Stimulated activated CD8-positive, alpha-beta memory T cell treated with anti-CD3 and anti-CD28 coated beads, Interleukin-7, amount 100 ng/mL, for 1 hour (primary cell): ENCODE data around the gene ASMT.
"Not testable (repeated sequence)": the region's sequence is repeated elsewhere in the genome, so short reads cannot be mapped to it uniquely, and the experiment has no call there.

Source experiments
- DNase-seq, 2 donors: peaks; one replicate each; pipeline ENCODE4 v3.0.0-alpha.2; 2020; ENCODE audit warnings: low read depth in 2 of 2

The ASMT gene

GRCh38 chrX:1597345-1598020, 17.4 kb upstream of the ASMT start:
- DNase-seq = no peak

DNA sequence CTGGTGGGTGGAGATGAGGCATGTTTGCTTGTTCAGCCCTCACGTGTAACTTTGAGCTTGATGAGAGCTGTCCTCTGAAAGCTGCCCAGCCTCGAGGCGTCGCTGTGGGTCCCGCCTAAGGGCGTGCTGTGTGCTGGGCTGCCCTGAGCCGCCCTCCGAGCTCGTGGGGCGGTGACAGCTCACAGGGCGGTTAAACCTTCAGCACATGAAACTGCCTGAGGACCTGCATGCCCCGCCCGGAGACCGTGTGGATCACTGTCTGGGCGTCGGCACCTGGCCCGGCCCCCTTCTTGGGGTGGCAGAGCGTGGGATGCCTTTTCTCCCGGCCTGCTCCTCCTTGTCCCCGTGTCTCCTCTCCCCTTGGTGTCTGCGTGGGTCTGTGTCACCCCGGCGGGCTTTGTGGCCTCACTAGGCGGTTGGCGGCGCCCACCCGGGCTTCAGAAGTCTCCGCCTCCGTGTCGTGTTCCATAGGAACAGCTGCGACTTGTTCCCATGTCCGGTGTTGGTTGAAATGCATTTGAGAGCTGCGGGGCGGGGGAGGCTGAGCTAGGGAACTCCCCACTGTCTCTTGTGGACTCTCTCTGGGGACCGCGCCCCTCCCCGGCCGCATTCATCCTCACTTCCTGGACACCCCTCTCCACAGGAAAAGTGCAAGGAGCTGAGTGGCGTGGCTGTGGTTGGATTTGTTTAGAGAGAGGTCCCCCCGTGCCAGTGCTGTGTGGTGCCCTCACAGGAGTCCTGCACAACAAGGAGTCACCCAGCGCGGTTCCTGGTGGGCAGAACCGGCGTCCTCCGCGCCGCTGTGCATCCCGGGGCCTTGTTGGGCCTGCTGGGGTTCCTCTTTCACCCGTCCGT, 16.6 kb upstream of the ASMT start:
- DNase-seq = no peak

DNA sequence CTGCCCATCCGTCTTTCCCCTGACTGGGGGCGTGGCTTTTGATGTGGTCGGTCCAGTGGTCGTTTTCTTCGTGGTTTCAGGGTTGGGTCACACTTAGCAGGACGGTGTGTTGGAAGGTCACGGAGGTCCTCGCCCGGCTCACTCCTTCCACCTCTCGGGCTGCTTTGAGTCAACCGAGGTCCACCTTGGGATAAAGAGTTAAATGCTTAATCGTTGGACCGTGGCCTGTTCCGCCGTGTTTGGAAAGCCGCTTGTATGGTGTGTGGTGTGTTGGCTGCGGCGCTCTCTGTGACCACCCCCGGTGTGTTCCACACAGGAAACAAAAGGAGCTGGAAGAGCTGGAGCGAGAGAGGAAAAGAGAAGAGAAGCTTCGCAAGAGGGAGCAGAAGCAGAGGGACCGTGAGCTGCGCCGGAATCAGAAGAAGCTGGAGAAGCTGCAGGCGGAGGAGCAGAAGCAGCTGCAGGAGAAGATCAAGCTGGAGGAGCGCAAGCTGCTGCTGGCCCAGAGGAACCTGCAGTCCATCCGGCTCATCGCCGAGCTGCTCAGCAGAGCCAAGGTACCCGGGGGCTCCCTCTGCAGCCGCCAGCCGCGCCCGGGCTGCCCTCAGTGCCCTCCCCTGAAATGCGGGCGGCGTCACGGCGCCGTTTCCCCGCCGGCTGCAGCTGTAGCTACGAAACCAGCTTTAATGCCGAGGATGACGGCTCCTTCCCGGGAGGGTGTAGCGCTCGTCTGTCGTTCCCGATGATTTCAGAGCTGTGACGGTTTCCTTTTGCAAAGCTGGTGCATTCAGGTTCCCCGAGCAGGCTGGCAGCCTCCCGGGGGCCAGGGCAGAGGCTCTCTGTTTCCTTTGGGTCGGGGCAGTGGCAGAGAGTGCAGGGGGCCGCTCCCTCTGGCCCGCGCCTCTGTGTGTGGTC, 15.7 kb upstream of the ASMT start:
- DNase-seq = no peak

DNA sequence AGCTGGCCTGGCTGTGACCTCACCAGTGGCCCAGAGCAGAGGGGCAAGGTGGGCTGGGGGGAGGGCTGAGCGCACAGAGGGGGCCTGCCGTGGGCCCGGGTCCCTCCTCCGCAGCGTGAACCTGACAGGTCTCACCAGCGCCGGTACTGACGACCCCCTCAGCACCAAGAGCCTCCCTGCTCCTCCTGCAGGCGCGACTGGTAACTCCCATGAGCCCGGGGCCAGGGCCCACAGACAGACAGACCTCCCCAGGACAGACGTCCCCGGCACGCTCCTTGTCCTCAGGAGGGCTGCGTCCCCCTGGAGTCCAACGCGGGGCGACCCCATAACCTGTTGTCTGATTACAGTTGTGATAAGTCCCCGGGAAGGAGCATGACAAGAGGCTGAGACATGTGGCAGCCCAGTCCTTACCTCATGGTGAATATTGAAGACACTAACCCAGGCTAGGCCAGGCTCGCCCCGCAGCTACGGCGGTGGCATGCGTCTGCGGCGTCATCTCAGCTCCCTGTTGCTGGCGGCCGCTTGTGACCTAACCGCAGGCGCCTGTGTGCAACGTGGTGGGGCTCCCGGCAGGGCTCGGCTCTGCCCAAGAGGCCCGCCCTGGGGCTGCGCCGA, 15.0 kb upstream of the ASMT start:
- no peak for DNase-seq

DNA sequence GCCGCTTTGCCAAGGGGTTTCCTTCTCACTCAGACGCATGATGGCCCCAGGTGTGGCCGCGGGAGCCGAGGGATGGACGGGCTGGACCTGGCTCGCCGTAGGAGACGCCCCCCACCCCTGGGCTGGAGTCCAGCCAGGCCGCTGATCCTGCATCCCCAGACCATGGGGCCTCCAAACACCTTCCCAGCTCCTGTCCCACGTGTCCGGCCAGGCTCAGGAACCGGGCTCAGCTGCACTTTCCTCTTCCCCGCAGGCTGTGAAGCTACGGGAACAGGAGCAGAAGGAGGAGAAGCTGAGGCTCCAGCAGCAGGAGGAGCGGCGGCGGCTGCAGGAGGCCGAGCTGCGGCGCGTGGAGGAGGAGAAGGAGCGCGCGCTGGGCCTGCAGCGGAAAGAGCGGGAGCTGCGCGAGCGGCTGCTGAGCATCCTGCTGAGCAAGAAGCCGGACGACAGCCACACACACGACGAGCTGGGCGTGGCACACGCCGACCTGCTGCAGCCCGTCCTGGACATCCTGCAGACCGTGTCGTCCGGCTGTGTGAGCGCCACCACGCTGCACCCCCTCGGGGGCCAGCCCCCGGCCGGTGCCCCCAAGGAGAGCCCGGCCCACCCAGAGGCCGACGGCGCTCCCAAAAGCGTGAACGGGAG, 14.3 kb upstream of the ASMT start:
- no peak for DNase-seq

GRCh38 chrX:1601051-1601767, 13.7 kb upstream of the ASMT start:
- DNase-seq = no peak

GRCh38 chrX:1601768-1602085, 13.1 kb upstream of the ASMT start:
- DNase-seq = no peak

DNA sequence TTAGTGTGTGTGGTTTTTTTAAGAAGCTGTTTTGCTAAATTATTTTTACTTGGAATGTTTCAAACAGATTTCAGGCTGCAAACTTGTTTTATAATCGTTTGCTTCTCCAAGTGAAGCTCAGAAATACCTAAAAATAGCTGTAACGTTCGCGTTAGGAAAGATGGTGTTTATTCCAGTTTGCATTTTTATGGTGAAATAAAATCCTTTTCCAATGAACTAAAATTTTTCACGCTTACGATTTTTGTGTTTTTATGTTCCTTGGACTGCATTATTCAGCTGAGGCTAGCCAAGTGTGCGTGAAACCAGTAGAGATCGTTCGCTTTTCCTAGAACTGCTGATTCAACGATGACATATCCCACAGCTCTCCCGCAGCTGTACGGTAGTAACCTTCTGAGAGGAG, 12.6 kb upstream of the ASMT start:
- DNase-seq = no peak

- no peak for DNase-seq
Observed at GRCh38 chrX:1606496-1606895, 8.4 kb upstream of the ASMT start.

GRCh38 chrX:1609311-1609710, 5.5 kb upstream of the ASMT start:
- DNase-seq = no peak

DNA sequence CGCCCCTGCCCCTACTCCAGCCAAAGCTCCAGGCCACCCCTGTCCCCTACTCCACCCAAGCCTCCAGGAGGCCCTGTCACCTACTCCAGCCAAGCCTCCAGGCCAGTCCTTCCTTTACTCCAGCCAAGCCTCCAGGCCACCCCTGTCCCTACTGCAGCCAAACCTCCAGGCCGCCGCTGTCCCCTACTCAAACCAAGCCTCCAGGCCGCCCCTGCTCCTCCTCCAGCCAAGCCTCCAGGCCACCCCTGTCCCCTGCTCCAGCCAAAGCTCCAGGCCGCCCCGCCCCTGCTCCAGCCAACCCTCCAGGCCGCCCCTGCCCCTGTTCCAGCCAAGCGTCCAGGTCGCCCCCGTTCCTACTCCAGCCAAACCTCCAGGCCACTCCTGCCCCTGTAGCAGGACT, 5.1 kb upstream of the ASMT start:
- no peak for DNase-seq

GRCh38 chrX:1610166-1610565, 4.7 kb upstream of the ASMT start:
- no peak for DNase-seq

DNA sequence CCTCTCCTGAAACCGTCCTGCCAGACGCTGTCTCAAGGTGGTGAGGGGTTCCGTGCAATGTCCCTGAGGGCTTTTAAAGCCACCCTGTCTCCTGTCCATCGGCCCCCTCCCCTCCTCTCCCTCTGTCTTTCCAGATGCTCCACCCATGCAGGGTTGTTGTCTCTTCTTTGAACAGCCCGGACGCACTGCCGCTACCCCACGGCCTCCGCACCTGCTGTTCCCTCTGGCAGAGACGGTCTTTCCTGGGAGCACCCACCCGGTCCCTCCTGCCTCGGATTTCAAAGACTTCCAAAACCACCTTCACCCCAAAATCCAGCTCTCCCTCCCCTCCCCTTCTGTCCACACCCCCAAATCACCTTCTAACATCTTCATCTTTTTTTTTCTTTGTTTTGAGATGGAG, 4.1 kb upstream of the ASMT start:
- no peak for DNase-seq

- DNase-seq = no peak
Observed at GRCh38 chrX:1612641-1613286, 2.1 kb upstream of the ASMT start.

DNA sequence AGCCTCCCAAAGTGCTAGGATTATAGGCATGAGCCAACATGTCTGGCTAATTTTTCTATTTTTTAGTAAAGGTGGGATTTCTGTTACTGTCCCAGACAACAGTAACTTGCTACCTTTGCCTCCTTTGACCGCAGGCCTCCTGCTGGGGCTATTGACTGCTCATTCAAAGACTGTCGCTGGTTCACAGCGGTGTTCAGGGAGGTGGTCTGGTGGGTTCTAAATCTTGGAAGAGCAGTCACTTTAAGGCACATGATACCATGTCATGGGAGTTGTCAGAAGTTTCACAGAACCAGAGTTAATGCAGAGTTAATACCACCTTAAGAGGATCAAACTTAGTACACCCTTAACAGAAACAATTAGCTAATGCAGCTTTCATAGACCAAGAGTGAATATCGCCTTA, 3.8 kb downstream of the ASMT start:
- DNase-seq = no peak

DNA sequence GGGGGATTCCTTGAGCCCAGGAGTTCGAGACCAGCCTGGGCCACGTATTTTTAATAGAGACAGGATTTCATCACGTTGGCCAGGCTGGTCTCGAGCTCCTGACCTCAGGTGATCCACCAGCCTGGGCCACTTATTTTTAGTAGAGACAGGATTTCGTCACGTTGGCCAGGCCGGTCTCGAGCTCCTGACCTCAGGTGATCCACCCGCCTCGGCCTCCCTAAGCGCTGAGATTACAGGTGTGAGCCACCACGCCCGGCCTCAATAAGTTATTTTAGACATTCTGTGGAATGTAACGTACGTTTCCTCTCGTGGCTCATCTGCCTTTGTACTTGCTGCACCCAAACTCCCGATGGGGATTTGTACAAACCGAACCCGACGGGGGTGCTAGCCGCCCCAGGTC, 8.8 kb downstream of the ASMT start:
- DNase-seq = no peak

- DNase-seq = not testable (repeated sequence)
Observed at GRCh38 chrX:1624158-1624860, 9.4 kb downstream of the ASMT start.

- DNase-seq = not testable (repeated sequence)
Observed at GRCh38 chrX:1624861-1625215, 10.0 kb downstream of the ASMT start.

GRCh38 chrX:1629244-1629643, 14.4 kb downstream of the ASMT start:
- no peak for DNase-seq

- DNase-seq = no peak
Observed at GRCh38 chrX:1646009-1646408, 31.1 kb downstream of the ASMT start.
